HCT116 (cell line): ENCODE data around the gene LYPD4. TPM values are rescaled to one million over a fixed set of nuclear protein-coding genes. Genes with fewer than 3 reads are reported as not detected.

ENCODE experiments used
- ATAC-seq: fragments of 200-7000 bp; cut with Tn5 transposase; 2 replicates; pipeline ENCODE4 v1.9.1; 2020; ENCODE audit warnings: mild to moderate bottlenecking, moderate library complexity
- BruUV-seq: library from RNA; stranded (reverse); fragments of 400-500 nt; replicated peaks from 2 replicates; lab custom pipeline; 2021; lab: Mats Ljungman, UMichigan
- CTCF ChIA-PET: fragments of 300-600 bp; sonication (Branson Sonifier 250); formaldehyde crosslinking; loops from one replicate; lab custom pipeline; 2021; ENCODE audit warnings: antibody characterized with exemption; lab: Charles Lee
- POLR2A ChIA-PET: fragments of 300-600, 350-600 bp; sonication (Branson Sonifier 250); formaldehyde crosslinking; loops from one replicate; lab custom pipeline; 2021; ENCODE audit warnings: antibody characterized with exemption; lab: Charles Lee
- RAD21 ChIA-PET, 2 experiments: fragments of 300-600 bp; sonication (Branson Sonifier 250); formaldehyde crosslinking; loops; one replicate each; lab custom pipeline; 2023; ENCODE audit warnings: low total read pairs in 2 of 2; ENCODE audit not compliant: uncharacterized antibody in 2 of 2, unreplicated experiment in 2 of 2, low non-redundant PET in 1 of 2; lab: Charles Lee
- DNase-seq: peaks from one replicate; pipeline ENCODE4 v3.0.0-alpha.2; 2010; ENCODE audit warnings: low read depth, low spot score
- H2AFZ ChIP-seq: fragments of 200-600 bp; shearing (Covaris generic), sonication (generic); 2 replicates; pipeline ENCODE4 v1.6.1; 2017; ENCODE audit warnings: low read depth, mixed run types, mixed read lengths, antibody characterized with exemption, low read length; ENCODE audit not compliant: poor library complexity, severe bottlenecking
- H3K27ac ChIP-seq: 2 replicates; pipeline ENCODE4 v1.5.1; 2012; ENCODE audit warnings: low read depth, low read length
- H3K27me3 ChIP-seq: fragments of 200-600 bp; sonication (generic); 2 replicates; pipeline ENCODE4 v1.6.1; 2016; ENCODE audit warnings: mixed run types, low read length, mixed read lengths; ENCODE audit not compliant: insufficient read depth
- H3K36me3 ChIP-seq, 2 experiments: fragments of 200-500 bp in 1 of 2; fragments of 200-600 bp in 1 of 2; sonication (Bioruptor generic) in 1 of 2; sonication (generic) in 1 of 2; 2 replicates each; pipeline versions ENCODE4 v1.5.1 to v1.6.1; 2014 to 2016; ENCODE audit warnings: low read length in 2 of 2, inconsistent platforms in 1 of 2, mixed read lengths in 1 of 2, mixed run types in 1 of 2; ENCODE audit not compliant: insufficient read depth in 2 of 2, control insufficient read depth in 1 of 2
- H3K4me1 ChIP-seq, 2 experiments: fragments of 200-600 bp in 1 of 2; sonication (generic) in 1 of 2; 2 replicates each; pipeline versions ENCODE4 v1.5.1 to v1.6.1; 2012 to 2017; ENCODE audit warnings: low read length in 2 of 2, inconsistent platforms in 1 of 2, mild to moderate bottlenecking in 1 of 2, mixed read lengths in 1 of 2, mixed run types in 1 of 2, moderate library complexity in 1 of 2; ENCODE audit not compliant: insufficient read depth in 2 of 2, control insufficient read depth in 1 of 2
- H3K4me2 ChIP-seq: fragments of 200-600 bp; sonication (generic); 2 replicates; pipeline ENCODE4 v1.6.1; 2017; ENCODE audit warnings: mixed run types, low read length, mixed read lengths
- H3K4me3 ChIP-seq, 2 experiments: fragments of 200-600 bp in 1 of 2; sonication (generic) in 1 of 2; replicated peaks in 1 of 2; 2 replicates each; pipeline ENCODE4 v1.5.1; 2011 to 2016; ENCODE audit warnings: low read length in 2 of 2, control low read depth in 1 of 2, low read depth in 1 of 2, mild to moderate bottlenecking in 1 of 2, mixed read lengths in 1 of 2, mixed run types in 1 of 2
- H3K79me2 ChIP-seq: fragments of 200-600 bp; sonication (generic); 2 replicates; pipeline ENCODE4 v1.6.1; 2017; ENCODE audit warnings: mild to moderate bottlenecking, mixed run types, low read length, moderate library complexity, mixed read lengths; ENCODE audit not compliant: insufficient read depth
- H3K9ac ChIP-seq: fragments of 200-600 bp; sonication (generic); 2 replicates; pipeline ENCODE4 v1.6.1; 2016; ENCODE audit warnings: low read length, mixed read lengths
- H3K9me2 ChIP-seq: fragments of 200-600 bp; sonication (generic), shearing (Covaris generic); 2 replicates; pipeline ENCODE4 v1.6.1; 2017; ENCODE audit warnings: mixed run types, mild to moderate bottlenecking, moderate library complexity; ENCODE audit not compliant: insufficient read depth
- H3K9me3 ChIP-seq, 2 experiments: fragments of 200-500 bp in 1 of 2; fragments of 200-600 bp in 1 of 2; sonication (Bioruptor generic) in 1 of 2; sonication (generic) in 1 of 2; 2 replicates each; pipeline ENCODE4 v1.6.1; 2014 to 2017; ENCODE audit warnings: low read length in 2 of 2, mixed read lengths in 2 of 2, inconsistent platforms in 1 of 2, low read depth in 1 of 2, mild to moderate bottlenecking in 1 of 2, mixed run types in 1 of 2, moderate library complexity in 1 of 2; ENCODE audit not compliant: control insufficient read depth in 1 of 2, insufficient read depth in 1 of 2
- H4K20me1 ChIP-seq: fragments of 200-600 bp; sonication (generic), shearing (Covaris generic); 2 replicates; pipeline ENCODE4 v1.6.1; 2017; ENCODE audit warnings: mixed run types, mild to moderate bottlenecking, moderate library complexity; ENCODE audit not compliant: insufficient read depth
- CBX3 ChIP-seq: IDR thresholded peaks from 2 replicates; pipeline ENCODE4 v1.6.1; 2012; ENCODE audit warnings: low read depth
- EZH2 ChIP-seq: fragments of 200-600 bp; sonication (generic); IDR thresholded peaks from 2 replicates; pipeline ENCODE4 v1.6.1; 2017; ENCODE audit warnings: antibody characterized with exemption, mixed run types
- POLR2A ChIP-seq: IDR thresholded peaks from 2 replicates; pipeline ENCODE4 v1.7.0; 2011; ENCODE audit warnings: borderline replicate concordance; ENCODE audit not compliant: insufficient read depth, insufficient read length; ENCODE audit errors: extremely low read depth
- POLR2AphosphoS5 ChIP-seq: IDR thresholded peaks from 2 replicates; pipeline ENCODE4 v1.6.1; 2011; ENCODE audit warnings: mild to moderate bottlenecking, low read depth, low read length, moderate library complexity
- RAD21 ChIP-seq: IDR thresholded peaks from 2 replicates; pipeline ENCODE4 v1.6.1; 2012; ENCODE audit warnings: low read depth, mild to moderate bottlenecking
- SP1 ChIP-seq: IDR thresholded peaks from 2 replicates; pipeline ENCODE4 v1.6.1; 2012; ENCODE audit warnings: low read depth
- TCF7L2 ChIP-seq: IDR thresholded peaks from 2 replicates; pipeline ENCODE4 v1.7.0; 2011; ENCODE audit warnings: borderline replicate concordance, inconsistent platforms; ENCODE audit not compliant: insufficient read depth, insufficient read length; ENCODE audit errors: extremely low read depth
- YY1 ChIP-seq: IDR thresholded peaks from 2 replicates; pipeline ENCODE4 v1.6.1; 2011; ENCODE audit warnings: low read length, low read depth, moderate library complexity, mild to moderate bottlenecking; ENCODE audit not compliant: insufficient replicate concordance; ENCODE audit errors: extremely low read depth
- ZNF274 ChIP-seq: fragments of 200-500 bp; sonication (Bioruptor generic); IDR thresholded peaks from 2 replicates; pipeline ENCODE4 v1.6.1; 2014; ENCODE audit warnings: mild to moderate bottlenecking, low read depth, low read length, inconsistent platforms
- intact Hi-C: fragments of 100-400 bp; cut with micrococcal nuclease; formaldehyde crosslinking; loops from 2 replicates; pipeline ENCODE4 v1.10.0; 2022
- total RNA-seq: library from RNA; stranded (reverse); gene quantifications from one replicate; pipeline ENCODE4 v1.2.1, GENCODE V29; 2021; ENCODE audit not compliant: unreplicated experiment
- TF ChIP-seq, protein P1 (sequence below): IDR thresholded peaks from 2 replicates; pipeline ENCODE4 v1.6.1; 2011; ENCODE audit warnings: mild to moderate bottlenecking, low read length, moderate library complexity; ENCODE audit not compliant: insufficient replicate concordance; ENCODE audit errors: extremely low read depth
- TF ChIP-seq, protein P2 (sequence below): IDR thresholded peaks from 2 replicates; pipeline ENCODE4 v1.6.1; 2012

Gene LYPD4
- total RNA-seq, 1 experiment from 2014 or later, result not detected

DNA sequence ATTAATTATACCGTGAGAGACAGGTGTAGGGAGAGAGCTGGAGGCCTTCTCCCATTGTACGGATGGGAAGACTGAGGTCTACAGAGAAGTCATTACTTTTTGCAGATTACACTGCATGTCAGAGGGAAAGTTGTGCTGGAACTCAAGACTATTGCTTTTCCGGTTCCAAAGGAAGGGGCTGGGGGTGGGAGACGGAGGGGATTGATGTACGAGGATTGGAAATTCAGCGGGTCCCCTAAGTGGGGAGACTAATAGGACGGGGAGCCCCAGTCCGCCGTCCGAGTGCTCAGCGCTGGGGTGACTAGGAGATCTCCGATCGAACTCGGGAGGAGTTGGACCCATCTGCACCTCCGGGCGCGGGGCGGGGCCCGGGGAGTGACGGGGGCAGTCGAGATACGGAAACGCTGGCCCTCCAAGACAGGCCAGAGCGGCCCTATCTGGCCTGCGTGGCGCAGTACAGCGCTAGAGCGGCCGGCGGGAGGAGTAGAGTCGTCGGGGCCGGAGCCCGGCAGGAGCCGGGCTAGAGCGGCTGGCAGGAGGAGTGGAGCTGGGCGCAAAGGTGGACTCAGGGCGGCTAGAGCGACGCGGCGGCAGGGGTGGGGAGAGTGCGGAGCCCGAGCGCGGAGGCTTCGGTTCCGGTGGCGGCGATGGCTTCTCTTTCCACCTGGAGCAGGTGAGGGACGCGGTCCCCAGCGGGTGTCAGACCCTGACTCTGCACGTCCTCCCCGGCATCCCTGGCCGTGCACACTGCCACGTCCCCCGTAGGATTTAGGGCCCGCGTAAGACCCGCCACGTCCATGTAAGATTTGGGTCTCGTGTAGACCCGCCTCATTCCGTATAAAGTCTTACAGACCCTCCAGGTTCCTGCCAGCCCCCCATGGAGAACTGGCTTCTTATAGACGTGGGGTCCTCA lies 39.6 kb upstream of the LYPD4 start:
- TSS peak; percentile 45 for BruUV-seq
- intact Hi-C loops, result loop anchor here (2.0 to 5.0 kb wide), 2 partner anchors 43 to 75 kb away; partner anchors contain the start of genes ERFL and RABAC1
- peak overlapping the region; percentile 97 for H3K4me3 ChIP-seq
- H3K4me2 ChIP-seq, result peak overlapping the region; percentile 95
- ATAC-seq, result peak; percentile 86
- H3K9ac ChIP-seq, result peak overlapping the region; percentile 93
- ChIA-PET RAD21 (no interaction called here), POLR2A (interaction anchor here (0.6 to 4.2 kb wide), 9 partner anchors 12 to 755 kb away, joined by 3 to 18 read pairs (median 3); partner anchors contain the start of genes B9D2 and RPS19)
- TF ChIP-seq, protein P1, sequence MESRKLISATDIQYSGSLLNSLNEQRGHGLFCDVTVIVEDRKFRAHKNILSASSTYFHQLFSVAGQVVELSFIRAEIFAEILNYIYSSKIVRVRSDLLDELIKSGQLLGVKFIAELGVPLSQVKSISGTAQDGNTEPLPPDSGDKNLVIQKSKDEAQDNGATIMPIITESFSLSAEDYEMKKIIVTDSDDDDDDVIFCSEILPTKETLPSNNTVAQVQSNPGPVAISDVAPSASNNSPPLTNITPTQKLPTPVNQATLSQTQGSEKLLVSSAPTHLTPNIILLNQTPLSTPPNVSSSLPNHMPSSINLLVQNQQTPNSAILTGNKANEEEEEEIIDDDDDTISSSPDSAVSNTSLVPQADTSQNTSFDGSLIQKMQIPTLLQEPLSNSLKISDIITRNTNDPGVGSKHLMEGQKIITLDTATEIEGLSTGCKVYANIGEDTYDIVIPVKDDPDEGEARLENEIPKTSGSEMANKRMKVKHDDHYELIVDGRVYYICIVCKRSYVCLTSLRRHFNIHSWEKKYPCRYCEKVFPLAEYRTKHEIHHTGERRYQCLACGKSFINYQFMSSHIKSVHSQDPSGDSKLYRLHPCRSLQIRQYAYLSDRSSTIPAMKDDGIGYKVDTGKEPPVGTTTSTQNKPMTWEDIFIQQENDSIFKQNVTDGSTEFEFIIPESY, result peak; percentile 63
- TF ChIP-seq TCF7L2, result peak; percentile 49
- TF ChIP-seq EZH2, result no peak
- TF ChIP-seq POLR2A, result peak; percentile 86
- TF ChIP-seq CBX3, result peak; percentile 48; the same call in 1 of the 2 replicates
- peak; percentile 91 for TF ChIP-seq POLR2AphosphoS5
- peak; percentile 84 for TF ChIP-seq YY1
- TF ChIP-seq ZNF274, result no peak
- TF ChIP-seq, protein P2, sequence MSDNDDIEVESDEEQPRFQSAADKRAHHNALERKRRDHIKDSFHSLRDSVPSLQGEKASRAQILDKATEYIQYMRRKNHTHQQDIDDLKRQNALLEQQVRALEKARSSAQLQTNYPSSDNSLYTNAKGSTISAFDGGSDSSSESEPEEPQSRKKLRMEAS, result peak; percentile 55; the same call in 1 of the 2 replicates
- TF ChIP-seq RAD21, result no peak
- TF ChIP-seq SP1, result peak; percentile 55; the same call in 1 of the 2 replicates
- TF ChIP-seq, all 23 proteins: peak for 8
- H4K20me1 ChIP-seq, result no peaks in the 10 kb centered on the region
- H3K36me3 ChIP-seq, result peaks cover 1 to 3% of the 10 kb centered on the region in 2 experiments; a peak in 3 of 4 replicates
- no peaks in the 10 kb centered on the region for H3K9me2 ChIP-seq
- H3K4me1 ChIP-seq, result peaks cover 29 to 54% of the 10 kb centered on the region in 2 experiments
- peaks cover 50% of the 10 kb centered on the region for H3K79me2 ChIP-seq
- no peaks in the 10 kb centered on the region for H3K27me3 ChIP-seq
- CTCF ChIA-PET, result interaction anchor here (0.7 to 2.3 kb wide), 4 partner anchors 11 to 151 kb away, joined by 3 to 14 read pairs (median 4); no protein-coding TSS in a partner anchor
- no peaks in the 10 kb centered on the region for H3K9me3 ChIP-seq
- peak; percentile 94 for DNase-seq
- H2AFZ ChIP-seq, result no peak overlapping the region
- peak overlapping the region; percentile 73 for H3K27ac ChIP-seq
